OCI-LY3 (cell line): ENCODE results near the gene APOO.

Experiments
- EZH2phosphoT487 ChIP-seq: fragments of 200-600 bp; shearing (Covaris generic); IDR thresholded peaks from 2 replicates; pipeline ENCODE4 v1.6.1; 2018; ENCODE audit warnings: antibody characterized with exemption, mixed run types, low read depth
- TF ChIP-seq, protein P1 (sequence below): fragments of 200-600, 300-600 bp; sonication (generic); IDR thresholded peaks from 2 replicates; pipeline ENCODE4 v1.5.1; 2014; ENCODE audit warnings: antibody characterized with exemption, low read length, low read depth

DNA sequence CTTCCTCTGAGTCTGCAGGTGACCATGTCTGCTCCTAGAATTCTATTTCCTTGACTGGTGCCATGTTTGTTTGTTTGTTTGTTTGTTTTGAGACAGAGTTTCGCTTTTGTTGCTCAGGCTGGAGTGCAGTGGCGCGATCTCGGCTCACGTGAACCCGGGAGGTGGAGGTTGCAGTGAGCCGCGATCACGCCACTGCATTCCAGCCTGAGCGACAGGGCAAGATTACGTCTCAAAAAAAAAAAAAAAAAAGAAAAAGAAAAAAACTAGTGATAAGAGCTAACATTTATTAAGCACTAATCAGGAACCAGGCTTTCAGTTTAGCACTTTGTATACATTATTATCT, 117.6 kb downstream of the APOO start:
- TF ChIP-seq, protein P1, sequence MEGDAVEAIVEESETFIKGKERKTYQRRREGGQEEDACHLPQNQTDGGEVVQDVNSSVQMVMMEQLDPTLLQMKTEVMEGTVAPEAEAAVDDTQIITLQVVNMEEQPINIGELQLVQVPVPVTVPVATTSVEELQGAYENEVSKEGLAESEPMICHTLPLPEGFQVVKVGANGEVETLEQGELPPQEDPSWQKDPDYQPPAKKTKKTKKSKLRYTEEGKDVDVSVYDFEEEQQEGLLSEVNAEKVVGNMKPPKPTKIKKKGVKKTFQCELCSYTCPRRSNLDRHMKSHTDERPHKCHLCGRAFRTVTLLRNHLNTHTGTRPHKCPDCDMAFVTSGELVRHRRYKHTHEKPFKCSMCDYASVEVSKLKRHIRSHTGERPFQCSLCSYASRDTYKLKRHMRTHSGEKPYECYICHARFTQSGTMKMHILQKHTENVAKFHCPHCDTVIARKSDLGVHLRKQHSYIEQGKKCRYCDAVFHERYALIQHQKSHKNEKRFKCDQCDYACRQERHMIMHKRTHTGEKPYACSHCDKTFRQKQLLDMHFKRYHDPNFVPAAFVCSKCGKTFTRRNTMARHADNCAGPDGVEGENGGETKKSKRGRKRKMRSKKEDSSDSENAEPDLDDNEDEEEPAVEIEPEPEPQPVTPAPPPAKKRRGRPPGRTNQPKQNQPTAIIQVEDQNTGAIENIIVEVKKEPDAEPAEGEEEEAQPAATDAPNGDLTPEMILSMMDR, result no peak
- no peak for TF ChIP-seq EZH2phosphoT487
